ENCODE results near the gene DNAJC13. TPM values are rescaled to one million over a fixed set of nuclear protein-coding genes. Genes with fewer than 3 reads are reported as not detected.
"Not testable (repeated sequence)": the region's sequence is repeated elsewhere in the genome, so short reads cannot be mapped to it uniquely, and the experiment has no call there.

The DNAJC13 gene
- total RNA-seq, 2 donors from 2014 or later, result 17.6 to 22.9 TPM

DNA sequence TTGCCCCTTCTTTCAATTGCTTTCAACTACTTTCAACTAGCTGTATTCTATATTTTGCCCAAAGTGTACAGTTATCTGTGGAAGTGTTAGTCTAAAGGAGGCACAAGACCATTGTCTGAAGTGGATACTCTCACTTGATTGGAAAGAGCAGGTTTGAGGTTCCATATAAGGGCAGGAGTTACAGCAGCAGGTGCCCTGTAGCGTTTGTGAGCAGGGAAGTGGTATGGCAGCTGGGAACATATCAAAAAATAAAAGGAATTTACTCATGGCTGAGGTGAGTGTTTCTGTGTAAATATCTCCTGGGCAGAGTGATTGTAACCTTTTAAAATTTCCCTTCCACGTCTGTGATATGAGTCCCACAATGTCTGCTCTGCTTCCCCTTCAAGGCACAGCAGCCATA, 38.5 kb upstream of the DNAJC13 start:
- DNase-seq (ENCODE audit: low spot score), result no peak
- H3K9me3 ChIP-seq, result no peaks in the 10 kb centered on the region
- H3K27me3 ChIP-seq, result no peaks in the 10 kb centered on the region
- no peak overlapping the region for H3K4me3 ChIP-seq
- H3K4me1 ChIP-seq, result no peaks in the 10 kb centered on the region
- no peaks in the 10 kb centered on the region for H3K36me3 ChIP-seq
- H3K27ac ChIP-seq, result no peak overlapping the region
- TF ChIP-seq, protein P1, sequence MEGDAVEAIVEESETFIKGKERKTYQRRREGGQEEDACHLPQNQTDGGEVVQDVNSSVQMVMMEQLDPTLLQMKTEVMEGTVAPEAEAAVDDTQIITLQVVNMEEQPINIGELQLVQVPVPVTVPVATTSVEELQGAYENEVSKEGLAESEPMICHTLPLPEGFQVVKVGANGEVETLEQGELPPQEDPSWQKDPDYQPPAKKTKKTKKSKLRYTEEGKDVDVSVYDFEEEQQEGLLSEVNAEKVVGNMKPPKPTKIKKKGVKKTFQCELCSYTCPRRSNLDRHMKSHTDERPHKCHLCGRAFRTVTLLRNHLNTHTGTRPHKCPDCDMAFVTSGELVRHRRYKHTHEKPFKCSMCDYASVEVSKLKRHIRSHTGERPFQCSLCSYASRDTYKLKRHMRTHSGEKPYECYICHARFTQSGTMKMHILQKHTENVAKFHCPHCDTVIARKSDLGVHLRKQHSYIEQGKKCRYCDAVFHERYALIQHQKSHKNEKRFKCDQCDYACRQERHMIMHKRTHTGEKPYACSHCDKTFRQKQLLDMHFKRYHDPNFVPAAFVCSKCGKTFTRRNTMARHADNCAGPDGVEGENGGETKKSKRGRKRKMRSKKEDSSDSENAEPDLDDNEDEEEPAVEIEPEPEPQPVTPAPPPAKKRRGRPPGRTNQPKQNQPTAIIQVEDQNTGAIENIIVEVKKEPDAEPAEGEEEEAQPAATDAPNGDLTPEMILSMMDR (IDR thresholded peaks at IDR 0.05), result no peak

DNA sequence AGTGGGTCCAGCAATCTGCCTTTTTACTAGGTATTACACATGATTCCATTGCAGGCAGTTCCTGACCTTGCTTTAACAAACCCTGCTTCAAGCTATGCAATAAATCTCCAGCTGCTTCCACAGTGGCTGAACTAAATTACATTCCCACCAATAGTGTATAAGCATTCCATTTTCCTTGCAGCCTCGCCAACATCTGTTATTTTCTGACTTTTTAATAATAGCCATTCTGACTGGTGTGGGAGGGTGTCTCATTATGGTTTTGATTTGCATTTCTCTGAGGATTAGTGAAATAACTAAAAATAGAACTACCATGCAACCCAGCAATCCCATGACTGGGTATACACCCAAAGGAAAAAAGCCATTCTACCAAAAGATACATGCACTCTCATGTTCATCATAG, 36.4 kb upstream of the DNAJC13 start:
- TF ChIP-seq, protein P1 (IDR thresholded peaks at IDR 0.05), result no peak
- Histone ChIP-seq H3K36me3 (no peaks in the 10 kb centered on the region), H3K4me1 (no peaks in the 10 kb centered on the region), H3K27ac (no peak overlapping the region), H3K4me3 (no peak overlapping the region), H3K9me3 (no peaks in the 10 kb centered on the region), H3K27me3 (no peaks in the 10 kb centered on the region)
- DNase-seq (ENCODE audit: low spot score), result no peak

DNA sequence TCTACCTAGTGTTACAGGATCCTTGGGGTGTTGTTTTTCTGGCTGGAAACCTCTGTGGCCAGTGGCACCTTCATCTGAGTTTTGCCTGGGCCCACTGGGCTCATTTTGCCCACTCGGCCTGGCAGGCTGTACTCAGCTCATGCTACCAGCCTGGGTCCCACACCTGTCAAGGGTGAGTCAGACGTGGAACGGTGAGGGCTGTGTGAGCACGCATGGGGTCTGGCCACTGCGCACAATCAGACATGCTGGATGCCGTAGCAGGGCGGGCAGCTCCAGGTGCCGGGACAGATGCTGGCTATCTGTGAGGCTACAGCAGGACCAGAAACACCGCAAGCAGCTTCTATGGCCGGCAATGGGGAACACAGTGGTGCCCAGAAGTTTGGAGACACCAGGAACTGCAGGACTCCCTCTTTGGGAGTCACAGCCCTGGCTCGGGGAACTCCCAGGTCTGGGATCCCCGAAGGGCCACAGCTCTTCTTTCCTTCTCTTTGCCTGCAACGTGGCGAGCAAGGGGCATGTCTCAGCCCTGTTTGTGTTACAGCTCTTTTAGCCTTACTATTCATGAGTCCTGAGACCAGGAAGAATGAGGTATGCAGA, 35.9 kb upstream of the DNAJC13 start:
- H3K27me3 ChIP-seq, result no peaks in the 10 kb centered on the region
- no peaks in the 10 kb centered on the region for H3K9me3 ChIP-seq
- no peaks in the 10 kb centered on the region for H3K36me3 ChIP-seq
- no peak overlapping the region for H3K27ac ChIP-seq
- no peak overlapping the region for H3K4me3 ChIP-seq
- H3K4me1 ChIP-seq, result no peaks in the 10 kb centered on the region
- TF ChIP-seq, protein P1 (IDR thresholded peaks at IDR 0.05), result no peak
- DNase-seq (ENCODE audit: low spot score), result no peak

DNA sequence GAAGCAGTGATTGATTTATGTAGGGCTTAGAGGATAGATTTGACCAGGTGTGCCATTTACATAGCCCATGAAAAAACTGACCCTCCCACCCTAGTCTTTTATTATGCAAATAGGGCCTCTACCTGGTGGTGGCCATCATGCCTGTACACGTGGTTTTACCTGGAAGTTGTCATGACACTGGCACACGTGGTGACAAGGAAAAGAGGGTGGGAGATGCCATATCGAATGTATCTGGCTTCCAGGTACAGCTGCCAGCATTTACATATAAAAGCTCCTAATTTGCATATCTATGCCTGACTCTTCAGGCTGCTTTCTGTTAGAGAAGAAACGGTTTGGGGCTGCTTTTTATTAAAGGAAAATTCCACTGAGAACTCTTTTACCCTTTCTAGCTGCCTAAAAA, 35.0 kb upstream of the DNAJC13 start:
- Histone ChIP-seq H3K9me3 (no peaks in the 10 kb centered on the region), H3K4me1 (no peaks in the 10 kb centered on the region), H3K4me3 (no peak overlapping the region), H3K36me3 (no peaks in the 10 kb centered on the region), H3K27ac (no peak overlapping the region), H3K27me3 (no peaks in the 10 kb centered on the region)
- no peak for DNase-seq (ENCODE audit: low spot score)
- TF ChIP-seq, protein P1 (IDR thresholded peaks at IDR 0.05), result no peak

DNA sequence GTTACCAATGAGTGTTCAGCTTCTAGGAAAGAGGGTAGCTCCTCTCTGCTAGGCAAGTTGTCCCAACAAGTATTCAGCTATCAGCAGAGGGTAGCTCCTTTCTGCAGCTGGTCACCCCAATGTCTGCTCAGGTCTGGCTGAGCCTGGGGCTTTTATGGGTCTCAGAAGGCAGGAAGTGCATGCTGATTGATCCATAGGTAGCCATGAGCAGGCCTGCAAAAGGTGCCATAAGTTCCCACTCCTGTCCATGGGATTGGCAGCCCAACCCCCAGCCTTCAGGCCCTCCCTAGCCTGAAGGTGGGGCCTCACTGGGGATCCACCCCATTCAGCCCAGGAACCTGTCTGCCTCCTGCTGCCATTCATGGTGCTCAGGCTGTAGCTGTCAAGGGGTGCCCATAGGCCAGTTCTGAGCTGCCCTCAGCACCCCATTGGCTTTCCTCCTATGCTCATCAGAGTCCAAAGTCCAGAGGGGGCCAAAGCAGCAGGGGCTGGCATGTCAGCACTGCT, 34.6 kb upstream of the DNAJC13 start:
- Histone ChIP-seq H3K9me3 (no peaks in the 10 kb centered on the region), H3K27me3 (no peaks in the 10 kb centered on the region), H3K36me3 (no peaks in the 10 kb centered on the region), H3K4me1 (no peaks in the 10 kb centered on the region), H3K27ac (no peak overlapping the region), H3K4me3 (no peak overlapping the region)
- TF ChIP-seq, protein P1 (IDR thresholded peaks at IDR 0.05), result no peak
- no peak for DNase-seq (ENCODE audit: low spot score)

DNA sequence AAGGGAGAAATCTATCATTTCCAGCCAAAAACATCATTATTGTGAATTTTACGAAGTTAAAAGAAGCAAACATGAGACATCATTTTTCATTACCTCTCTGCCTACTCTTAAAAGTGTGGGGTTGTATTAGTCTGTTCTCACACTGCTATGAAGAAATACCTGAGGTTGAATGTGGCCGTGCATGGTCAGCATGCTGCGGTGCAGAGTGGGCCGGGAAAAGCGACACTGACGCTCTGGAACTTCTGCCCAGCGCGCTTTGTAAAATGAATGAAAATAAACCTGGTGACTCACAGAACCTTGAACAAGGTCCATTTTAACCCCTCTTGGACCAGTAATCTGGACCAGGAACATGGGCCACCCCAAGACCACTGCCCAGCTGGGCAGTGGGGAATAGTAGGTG, 31.0 kb upstream of the DNAJC13 start:
- Histone ChIP-seq H3K4me3 (no peak overlapping the region), H3K4me1 (no peaks in the 10 kb centered on the region), H3K27me3 (no peaks in the 10 kb centered on the region), H3K9me3 (no peaks in the 10 kb centered on the region), H3K36me3 (no peaks in the 10 kb centered on the region), H3K27ac (no peak overlapping the region)
- TF ChIP-seq, protein P1 (IDR thresholded peaks at IDR 0.05), result no peak
- DNase-seq (ENCODE audit: low spot score), result no peak

DNA sequence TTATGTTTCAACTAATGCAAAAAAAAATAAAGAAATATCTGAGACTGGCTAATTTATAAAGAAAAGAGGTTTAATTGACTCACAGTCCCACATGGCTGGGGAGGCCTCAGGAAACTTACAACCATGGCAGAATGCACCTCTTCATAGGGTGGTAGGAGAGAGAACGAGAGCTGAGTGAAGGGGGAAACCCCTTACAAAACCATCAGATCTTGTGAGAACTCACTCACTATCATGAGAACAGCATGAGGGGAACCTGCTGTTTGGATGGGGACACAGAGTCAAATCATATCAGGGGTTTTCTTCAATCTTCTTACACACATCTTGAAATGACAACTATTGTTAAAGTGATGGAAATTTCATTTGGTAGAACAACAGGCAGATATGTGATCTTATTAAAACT, 24.6 kb upstream of the DNAJC13 start:
- H3K27ac ChIP-seq; H3K4me3 ChIP-seq; H3K4me1 ChIP-seq; DNase-seq (ENCODE audit: low spot score); H3K36me3 ChIP-seq; H3K27me3 ChIP-seq; H3K9me3 ChIP-seq: not testable (repeated sequence)
